Nephron progenitor cell (in vitro differentiated cells): ENCODE measurements around the gene THAP8.
A peak's percentile ranks its signal among the peaks of the same experiment; 100 is the strongest.

ENCODE experiments used
- DNase-seq: peaks from one replicate; pipeline ENCODE4 v3.0.0; 2021
- H3K27ac Mint-ChIP-seq: 2 replicates; pipeline ENCODE4 v1.8.0; 2021; ENCODE audit warnings: mild to moderate bottlenecking, moderate library complexity, mixed read lengths
- H3K27me3 Mint-ChIP-seq: 2 replicates; pipeline ENCODE4 v1.8.0; 2021; ENCODE audit warnings: mild to moderate bottlenecking, low read depth, mixed read lengths; ENCODE audit not compliant: poor library complexity
- H3K36me3 Mint-ChIP-seq: 2 replicates; pipeline ENCODE4 v1.8.0; 2021; ENCODE audit warnings: low read depth, mixed read lengths
- H3K4me1 Mint-ChIP-seq: 2 replicates; pipeline ENCODE4 v1.8.0; 2021; ENCODE audit warnings: mixed read lengths
- H3K4me3 Mint-ChIP-seq: 2 replicates; pipeline ENCODE4 v1.8.0; 2021; ENCODE audit warnings: mild to moderate bottlenecking, moderate library complexity, mixed read lengths
- H3K9me3 Mint-ChIP-seq: 2 replicates; pipeline ENCODE4 v1.8.0; 2021; ENCODE audit warnings: mild to moderate bottlenecking, moderate library complexity, mixed read lengths
- CTCF ChIP-seq: fragments of 200-600 bp; sonication (generic); IDR thresholded peaks from 2 replicates; pipeline ENCODE4 v1.5.0; 2021; ENCODE audit warnings: antibody characterized with exemption

THAP8 gene

GRCh38 chr19:36086326-36086725, 32.2 kb upstream of the THAP8 start:
- H3K9me3 Mint-ChIP-seq: no peaks in the 10 kb centered on the region

GRCh38 chr19:36084231-36085009, 30.3 kb upstream of the THAP8 start:
- Mint-ChIP-seq H3K4me1 (no peaks in the 10 kb centered on the region), H3K9me3 (no peaks in the 10 kb centered on the region), H3K4me3 (no peak overlapping the region), H3K27ac (peak overlapping the region; percentile 47), H3K36me3 (peaks cover 49% of the 10 kb centered on the region), H3K27me3 (no peaks in the 10 kb centered on the region)
- no peak for TF ChIP-seq CTCF
- no peak for DNase-seq

More at GRCh38 chr19:36086326-36086725, 32.2 kb upstream of the THAP8 start:
- Mint-ChIP-seq H3K36me3 (peaks cover 36% of the 10 kb centered on the region), H3K4me3 (no peak overlapping the region), H3K27me3 (no peaks in the 10 kb centered on the region), H3K27ac (no peak overlapping the region), H3K4me1 (no peaks in the 10 kb centered on the region)
- no peak for DNase-seq
- no peak for TF ChIP-seq CTCF

GRCh38 chr19:36082916-36083315, 28.8 kb upstream of the THAP8 start:
- H3K9me3 Mint-ChIP-seq: no peaks in the 10 kb centered on the region
- H3K4me3 Mint-ChIP-seq: no peak overlapping the region
- no peak overlapping the region for H3K27ac Mint-ChIP-seq
- TF ChIP-seq CTCF: no peak
- H3K36me3 Mint-ChIP-seq: peaks cover 46% of the 10 kb centered on the region
- H3K4me1 Mint-ChIP-seq: no peaks in the 10 kb centered on the region
- no peaks in the 10 kb centered on the region for H3K27me3 Mint-ChIP-seq
- no peak for DNase-seq

- no peak overlapping the region for H3K4me3 Mint-ChIP-seq
These were observed 27.8 kb upstream of the THAP8 start for GRCh38 chr19:36081894-36082293.

GRCh38 chr19:36081385-36081784, 27.3 kb upstream of the THAP8 start:
- H3K36me3 Mint-ChIP-seq: peaks cover 53% of the 10 kb centered on the region

More at GRCh38 chr19:36081894-36082293, 27.8 kb upstream of the THAP8 start:
- no peak for TF ChIP-seq CTCF
- Mint-ChIP-seq H3K4me1 (no peaks in the 10 kb centered on the region), H3K27me3 (no peaks in the 10 kb centered on the region), H3K36me3 (peaks cover 53% of the 10 kb centered on the region), H3K9me3 (no peaks in the 10 kb centered on the region), H3K27ac (peak overlapping the region; percentile 57)
- DNase-seq: no peak

More at GRCh38 chr19:36081385-36081784, 27.3 kb upstream of the THAP8 start:
- TF ChIP-seq CTCF: no peak
- H3K4me3 Mint-ChIP-seq: no peak overlapping the region
- H3K4me1 Mint-ChIP-seq: no peaks in the 10 kb centered on the region
- DNase-seq: no peak
- no peaks in the 10 kb centered on the region for H3K27me3 Mint-ChIP-seq
- H3K27ac Mint-ChIP-seq: no peak overlapping the region
- no peaks in the 10 kb centered on the region for H3K9me3 Mint-ChIP-seq
